HepG2 (cell line): Measurements from ENCODE around the gene FKTN.

Experiments used
- CTCF ChIP-seq: sonication (generic); formaldehyde crosslinking; IDR thresholded peaks from 2 replicates; pipeline ENCODE4 v1.5.0; 2020; ENCODE audit warnings: mild to moderate bottlenecking, missing genetic modification reagents, moderate library complexity
- POLR2A ChIP-seq, 2 experiments: IDR thresholded peaks; 2 replicates each; pipeline ENCODE4 v1.6.1; 2011; ENCODE audit warnings: low read depth in 2 of 2, low read length in 2 of 2, mild to moderate bottlenecking in 1 of 2, moderate library complexity in 1 of 2; ENCODE audit not compliant: insufficient read depth in 1 of 2

- TF ChIP-seq POLR2A (IDR thresholded peaks at IDR 0.05; ENCODE audit: insufficient read depth in 1 of 2, low read depth in 2 of 2, low read length in 2 of 2) (no peak), CTCF (CRISPR knock-in tag) (no peak)
These were observed 120.2 kb downstream of the FKTN start for GRCh38 chr9:105678163-105678562.
